ENCODE data around the gene ANKS1B.

ANKS1B gene

DNA sequence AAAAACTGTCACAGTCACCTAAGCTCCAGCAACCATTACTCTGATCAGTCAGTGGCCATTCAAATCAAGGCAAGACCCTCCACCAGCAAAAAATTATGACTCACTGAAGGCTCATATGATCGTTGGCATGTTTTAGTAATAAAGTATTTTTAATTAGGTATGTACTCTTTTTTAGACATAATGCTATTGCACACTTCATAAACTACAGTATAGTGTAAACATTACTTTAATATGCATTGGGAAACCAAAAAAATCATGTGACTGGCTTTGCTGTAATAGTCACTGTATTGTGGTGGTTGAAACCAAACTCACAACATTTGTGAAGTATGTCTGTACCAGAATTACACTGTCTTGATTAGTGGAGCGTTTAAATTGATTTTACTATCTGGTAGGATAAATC is 471.7 kb downstream of the ANKS1B start:
- DNase-seq (ENCODE audit: low read depth, low spot score): no peak
- no peak overlapping the region for H3K9ac ChIP-seq (ENCODE audit: insufficient read length, low read depth)
- no peaks in the 10 kb centered on the region for H3K36me3 ChIP-seq (ENCODE audit: insufficient read depth, insufficient read length, low read length)
- TF ChIP-seq YY1 (IDR thresholded peaks at IDR 0.05; ENCODE audit: insufficient read depth, insufficient read length) (no peak), SUZ12 (IDR thresholded peaks at IDR 0.05; ENCODE audit: extremely low read depth, insufficient read depth, insufficient read length) (no peak), ZNF274 (IDR thresholded peaks at IDR 0.05; ENCODE audit: low read depth, low read length) (no peak)
- H3K9me3 ChIP-seq (ENCODE audit: insufficient read depth, low read length): no peaks in the 10 kb centered on the region
- no peaks in the 10 kb centered on the region for H3K27me3 ChIP-seq (ENCODE audit: insufficient read depth, insufficient read length)
- no peak overlapping the region for H3K4me3 ChIP-seq (ENCODE audit: insufficient read length, low read depth)
- H3K4me1 ChIP-seq (ENCODE audit: insufficient read depth, insufficient read length): no peaks in the 10 kb centered on the region

DNA sequence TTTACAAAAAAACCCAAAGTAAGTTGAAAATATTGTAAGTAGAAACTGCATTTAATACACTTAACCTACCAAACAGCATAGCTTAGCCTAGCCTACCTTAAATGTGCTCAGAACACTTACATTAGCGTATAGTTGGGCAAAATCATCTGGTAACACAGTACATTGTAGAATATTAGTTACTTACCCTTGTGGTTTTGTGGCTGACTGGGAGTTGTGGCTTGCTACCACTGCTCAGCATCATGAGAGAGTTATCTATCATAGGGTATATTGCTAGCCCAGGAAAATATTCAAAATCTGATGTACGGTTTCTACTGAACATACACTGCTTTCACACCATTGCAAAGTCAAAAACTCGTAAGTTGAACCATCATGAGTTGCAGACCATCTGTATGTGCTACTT is 478.9 kb downstream of the ANKS1B start:
- Histone ChIP-seq H3K4me1 (ENCODE audit: insufficient read depth, insufficient read length) (no peaks in the 10 kb centered on the region), H3K9me3 (ENCODE audit: insufficient read depth, low read length) (0 out of 2 replicates have a peak, but pooled peaks cover 2% of the 10 kb centered on the region), H3K27me3 (ENCODE audit: insufficient read depth, insufficient read length) (no peaks in the 10 kb centered on the region), H3K36me3 (ENCODE audit: insufficient read depth, insufficient read length, low read length) (no peaks in the 10 kb centered on the region), H3K9ac (ENCODE audit: insufficient read length, low read depth) (no peak overlapping the region), H3K4me3 (ENCODE audit: insufficient read length, low read depth) (no peak overlapping the region)
- no peak for DNase-seq (ENCODE audit: low read depth, low spot score)
- TF ChIP-seq YY1 (IDR thresholded peaks at IDR 0.05; ENCODE audit: insufficient read depth, insufficient read length) (no peak), ZNF274 (IDR thresholded peaks at IDR 0.05; ENCODE audit: low read depth, low read length) (no peak), SUZ12 (IDR thresholded peaks at IDR 0.05; ENCODE audit: extremely low read depth, insufficient read depth, insufficient read length) (no peak)

DNA sequence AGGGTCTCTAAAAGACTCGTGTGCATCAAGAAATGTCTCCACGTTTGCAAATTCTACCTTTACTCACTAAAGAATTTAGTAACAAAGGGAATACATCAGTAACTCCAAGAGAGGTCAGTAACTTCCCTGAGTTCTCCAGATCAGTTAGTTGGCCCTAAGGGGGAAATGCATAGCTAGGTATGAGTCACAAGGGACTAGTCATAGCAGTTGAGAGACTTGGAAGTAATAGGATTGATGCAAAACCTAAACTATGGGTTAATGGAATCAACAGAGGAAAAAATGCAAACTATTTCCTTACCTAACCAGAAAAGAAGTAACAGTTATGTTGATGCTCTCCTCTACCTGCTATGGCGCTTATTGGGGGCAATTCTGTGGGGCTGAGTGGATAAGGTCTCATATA is 486.0 kb downstream of the ANKS1B start:
- Histone ChIP-seq H3K36me3 (ENCODE audit: insufficient read depth, insufficient read length, low read length) (no peaks in the 10 kb centered on the region), H3K4me3 (ENCODE audit: insufficient read length, low read depth) (no peak overlapping the region), H3K4me1 (ENCODE audit: insufficient read depth, insufficient read length) (peaks cover 3% of the 10 kb centered on the region), H3K27me3 (ENCODE audit: insufficient read depth, insufficient read length) (no peaks in the 10 kb centered on the region), H3K9ac (ENCODE audit: insufficient read length, low read depth) (no peak overlapping the region), H3K9me3 (ENCODE audit: insufficient read depth, low read length) (peaks cover 15% of the 10 kb centered on the region)
- TF ChIP-seq YY1 (IDR thresholded peaks at IDR 0.05; ENCODE audit: insufficient read depth, insufficient read length) (no peak), ZNF274 (IDR thresholded peaks at IDR 0.05; ENCODE audit: low read depth, low read length) (no peak), SUZ12 (IDR thresholded peaks at IDR 0.05; ENCODE audit: extremely low read depth, insufficient read depth, insufficient read length) (no peak)
- peak; percentile 23 for DNase-seq (ENCODE audit: low read depth, low spot score)

DNA sequence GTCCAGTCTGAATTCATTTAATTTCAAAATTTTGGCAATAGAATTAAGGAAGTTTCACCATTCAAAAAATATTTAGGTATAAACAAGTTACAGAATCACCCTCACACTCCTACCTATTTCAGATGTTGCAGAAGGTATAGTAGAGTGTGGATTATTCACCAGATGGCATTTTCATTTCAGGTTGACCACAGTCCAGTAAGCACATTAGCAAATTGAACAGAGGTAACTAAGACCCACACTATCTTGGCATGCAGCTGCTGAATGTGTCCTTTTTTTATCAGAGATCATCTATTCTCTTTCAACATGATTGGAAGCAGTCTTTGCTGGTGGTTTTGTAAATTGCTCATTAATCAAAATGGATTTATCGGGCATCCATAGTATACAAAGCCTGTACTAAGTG is 488.9 kb downstream of the ANKS1B start:
- Histone ChIP-seq H3K4me3 (ENCODE audit: insufficient read length, low read depth) (no peak overlapping the region), H3K9me3 (ENCODE audit: insufficient read depth, low read length) (peaks cover 13% of the 10 kb centered on the region), H3K36me3 (ENCODE audit: insufficient read depth, insufficient read length, low read length) (no peaks in the 10 kb centered on the region), H3K9ac (ENCODE audit: insufficient read length, low read depth) (no peak overlapping the region), H3K4me1 (ENCODE audit: insufficient read depth, insufficient read length) (peaks cover 3% of the 10 kb centered on the region), H3K27me3 (ENCODE audit: insufficient read depth, insufficient read length) (no peaks in the 10 kb centered on the region)
- no peak for TF ChIP-seq SUZ12 (IDR thresholded peaks at IDR 0.05; ENCODE audit: extremely low read depth, insufficient read depth, insufficient read length)
- no peak for TF ChIP-seq YY1 (IDR thresholded peaks at IDR 0.05; ENCODE audit: insufficient read depth, insufficient read length)
- no peak for TF ChIP-seq ZNF274 (IDR thresholded peaks at IDR 0.05; ENCODE audit: low read depth, low read length)
- DNase-seq (ENCODE audit: low read depth, low spot score): no peak

DNA sequence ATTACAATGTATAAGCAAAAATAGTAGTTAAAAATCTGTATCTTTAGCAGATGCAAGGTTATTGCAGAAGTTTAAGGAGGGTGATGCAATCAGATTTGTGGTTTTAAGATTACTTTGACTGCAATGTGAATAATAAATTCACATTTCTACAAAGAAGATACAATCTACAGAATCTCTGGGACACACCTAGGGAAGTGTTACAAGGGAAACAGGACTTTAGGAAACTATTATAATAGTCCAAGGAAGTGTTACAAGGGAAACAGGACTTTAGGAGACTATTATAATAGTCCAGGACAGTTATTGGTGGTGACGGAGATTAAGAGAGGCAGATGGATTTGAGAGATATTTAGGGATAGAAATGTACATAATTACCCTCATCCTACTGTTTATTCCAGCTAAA is 491.5 kb downstream of the ANKS1B start:
- H3K9me3 ChIP-seq (ENCODE audit: insufficient read depth, low read length): peaks cover 10% of the 10 kb centered on the region; the same call in 1 of the 2 replicates
- H3K27me3 ChIP-seq (ENCODE audit: insufficient read depth, insufficient read length): no peaks in the 10 kb centered on the region
- no peaks in the 10 kb centered on the region for H3K36me3 ChIP-seq (ENCODE audit: insufficient read depth, insufficient read length, low read length)
- H3K9ac ChIP-seq (ENCODE audit: insufficient read length, low read depth): no peak overlapping the region
- peaks cover under 1% of the 10 kb centered on the region for H3K4me1 ChIP-seq (ENCODE audit: insufficient read depth, insufficient read length)
- no peak for TF ChIP-seq SUZ12 (IDR thresholded peaks at IDR 0.05; ENCODE audit: extremely low read depth, insufficient read depth, insufficient read length)
- TF ChIP-seq ZNF274 (IDR thresholded peaks at IDR 0.05; ENCODE audit: low read depth, low read length): no peak
- no peak for TF ChIP-seq YY1 (IDR thresholded peaks at IDR 0.05; ENCODE audit: insufficient read depth, insufficient read length)
- H3K4me3 ChIP-seq (ENCODE audit: insufficient read length, low read depth): no peak overlapping the region
- no peak for DNase-seq (ENCODE audit: low read depth, low spot score)

DNA sequence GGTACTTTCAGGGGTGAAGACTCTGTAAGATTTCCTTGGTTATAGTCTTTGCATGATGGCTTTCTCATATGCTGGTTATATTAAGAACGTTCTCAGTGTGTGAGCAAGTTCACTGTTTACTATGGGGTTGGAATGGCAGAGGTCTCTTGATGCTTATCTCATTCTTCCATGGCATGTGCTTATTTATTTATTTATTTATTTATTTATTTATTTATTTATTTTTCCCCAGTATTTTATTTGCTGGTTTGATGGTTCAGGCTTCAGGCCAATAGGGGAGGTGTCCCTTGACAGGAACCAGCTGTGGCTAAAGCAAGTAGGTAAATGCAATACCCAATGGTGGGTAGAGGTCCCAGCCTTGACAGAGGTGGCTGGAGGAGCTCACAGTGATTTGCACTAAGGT is 498.5 kb downstream of the ANKS1B start:
- no peaks in the 10 kb centered on the region for H3K36me3 ChIP-seq (ENCODE audit: insufficient read depth, insufficient read length, low read length)

GRCh38 chr12:99479149-99479548 is 505.6 kb downstream of the ANKS1B start:
- Histone ChIP-seq H3K27me3 (ENCODE audit: insufficient read depth, insufficient read length) (no peaks in the 10 kb centered on the region), H3K4me1 (ENCODE audit: insufficient read depth, insufficient read length) (no peaks in the 10 kb centered on the region), H3K36me3 (ENCODE audit: insufficient read depth, insufficient read length, low read length) (no peaks in the 10 kb centered on the region), H3K4me3 (ENCODE audit: insufficient read length, low read depth) (no peak overlapping the region), H3K9ac (ENCODE audit: insufficient read length, low read depth) (no peak overlapping the region), H3K9me3 (ENCODE audit: insufficient read depth, low read length) (no peaks in the 10 kb centered on the region; the same call in 1 of the 2 replicates)
- TF ChIP-seq ZNF274 (IDR thresholded peaks at IDR 0.05; ENCODE audit: low read depth, low read length): no peak
- DNase-seq (ENCODE audit: low read depth, low spot score): no peak

More for the DNA sequence above, 498.5 kb downstream of the ANKS1B start:
- H3K4me3 ChIP-seq (ENCODE audit: insufficient read length, low read depth): no peak overlapping the region
- no peaks in the 10 kb centered on the region for H3K9me3 ChIP-seq (ENCODE audit: insufficient read depth, low read length)
- no peaks in the 10 kb centered on the region for H3K4me1 ChIP-seq (ENCODE audit: insufficient read depth, insufficient read length)
- TF ChIP-seq ZNF274 (IDR thresholded peaks at IDR 0.05; ENCODE audit: low read depth, low read length): no peak
- TF ChIP-seq SUZ12 (IDR thresholded peaks at IDR 0.05; ENCODE audit: extremely low read depth, insufficient read depth, insufficient read length): no peak
- no peak for TF ChIP-seq YY1 (IDR thresholded peaks at IDR 0.05; ENCODE audit: insufficient read depth, insufficient read length)
- H3K9ac ChIP-seq (ENCODE audit: insufficient read length, low read depth): no peak overlapping the region
- no peaks in the 10 kb centered on the region for H3K27me3 ChIP-seq (ENCODE audit: insufficient read depth, insufficient read length)
- DNase-seq (ENCODE audit: low read depth, low spot score): no peak

DNA sequence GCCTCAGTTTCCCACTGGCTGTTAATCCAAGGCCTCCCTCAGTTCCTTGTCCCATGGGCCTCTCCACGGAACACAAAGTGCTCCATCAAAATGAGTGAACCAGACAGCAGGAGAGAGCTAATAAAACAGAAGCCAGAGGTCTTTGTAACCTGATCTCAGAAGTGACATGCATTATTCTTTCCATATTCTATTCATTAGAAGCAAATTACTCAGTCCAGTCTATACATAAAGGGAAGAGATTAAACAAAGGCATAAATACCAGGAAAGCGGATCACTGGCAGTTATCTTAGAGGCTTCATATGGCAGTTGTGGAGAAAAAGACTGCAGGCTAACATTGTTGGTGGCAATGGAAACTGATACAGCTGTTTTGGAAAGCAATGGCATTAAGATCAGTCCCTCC is 507.8 kb downstream of the ANKS1B start:
- H3K36me3 ChIP-seq (ENCODE audit: insufficient read depth, insufficient read length, low read length): no peaks in the 10 kb centered on the region
- no peak for DNase-seq (ENCODE audit: low read depth, low spot score)
- no peak overlapping the region for H3K4me3 ChIP-seq (ENCODE audit: insufficient read length, low read depth)
- no peak overlapping the region for H3K9ac ChIP-seq (ENCODE audit: insufficient read length, low read depth)
- no peaks in the 10 kb centered on the region for H3K4me1 ChIP-seq (ENCODE audit: insufficient read depth, insufficient read length)
- no peaks in the 10 kb centered on the region; the same call in 1 of the 2 replicates for H3K9me3 ChIP-seq (ENCODE audit: insufficient read depth, low read length)
- H3K27me3 ChIP-seq (ENCODE audit: insufficient read depth, insufficient read length): no peaks in the 10 kb centered on the region
- TF ChIP-seq YY1 (IDR thresholded peaks at IDR 0.05; ENCODE audit: insufficient read depth, insufficient read length) (no peak), ZNF274 (IDR thresholded peaks at IDR 0.05; ENCODE audit: low read depth, low read length) (no peak), SUZ12 (IDR thresholded peaks at IDR 0.05; ENCODE audit: extremely low read depth, insufficient read depth, insufficient read length) (no peak)
